Occipital lobe (tissue), 3 donors: ENCODE measurements around the gene BCAM. TPM values are rescaled to one million over a fixed set of nuclear protein-coding genes. Genes with fewer than 3 reads are reported as not detected.
"Not testable (repeated sequence)": the region's sequence is repeated elsewhere in the genome, so short reads cannot be mapped to it uniquely, and the experiment has no call there.

Experiments
- DNase-seq: peaks from one replicate; lab custom pipeline; 2025; lab: John Stamatoyannopoulos, UW
- small RNA-seq: library from RNA; depleted of rRNA; stranded (forward); fragments of <200 nt; gene quantifications from one replicate; pipeline ENCODE3, GENCODE V24; 2014
- total RNA-seq: library from RNA; depleted of rRNA; stranded (reverse); fragments of >200 nt; gene quantifications from one replicate; pipeline ENCODE4 v1.2.3, GENCODE V29; 2014

The BCAM gene
- total RNA-seq, 1 donor from 2014 or later = 2.3 TPM

GRCh38 chr19:44848812-44849447 lies 40.0 kb downstream of the BCAM start:
- no peak for DNase-seq

- DNase-seq = no peak
Observed at GRCh38 chr19:44850641-44851109, 41.8 kb downstream of the BCAM start.

DNA sequence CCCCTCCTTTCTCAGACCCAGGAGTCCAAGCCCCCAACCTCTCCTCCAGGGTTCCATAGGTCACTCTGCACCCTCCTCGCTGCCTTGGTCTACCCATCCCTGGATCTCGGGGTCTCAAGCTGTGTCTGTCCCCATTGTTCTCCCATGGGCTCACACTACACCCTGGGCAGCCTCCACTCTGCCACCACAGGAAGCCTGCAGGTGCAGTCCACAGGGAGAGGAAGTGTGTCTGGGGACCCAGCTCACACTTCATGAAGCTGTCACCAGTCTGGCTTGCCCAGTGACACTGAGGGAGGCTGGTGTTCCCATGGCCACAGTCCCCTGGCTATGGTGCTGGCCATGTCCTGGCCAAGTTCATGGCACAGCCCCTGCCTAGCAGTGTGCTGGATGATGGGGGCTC lies 42.5 kb downstream of the BCAM start:
- no peak for DNase-seq

DNA sequence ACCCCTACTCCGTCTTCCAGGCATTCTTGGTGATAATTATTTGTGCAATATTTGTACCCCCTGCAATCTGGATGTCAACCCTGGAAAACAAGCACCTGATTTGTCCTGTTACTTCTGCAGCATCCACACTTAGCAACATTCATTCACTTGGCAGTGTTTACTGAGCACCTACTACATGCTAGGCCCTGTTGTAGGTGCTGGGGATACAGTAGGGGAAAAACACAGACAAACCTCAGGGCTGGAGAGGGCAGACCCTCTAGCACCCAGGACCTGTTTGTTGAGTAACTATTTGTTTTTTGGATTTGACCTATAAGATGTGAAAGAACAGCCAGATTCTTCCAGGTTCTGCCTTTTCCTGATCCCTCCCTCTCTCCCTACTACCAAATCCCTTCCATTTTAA lies 46.7 kb downstream of the BCAM start:
- DNase-seq = no peak

- no peak for DNase-seq
Observed at GRCh38 chr19:44856421-44857083, 47.6 kb downstream of the BCAM start.

DNA sequence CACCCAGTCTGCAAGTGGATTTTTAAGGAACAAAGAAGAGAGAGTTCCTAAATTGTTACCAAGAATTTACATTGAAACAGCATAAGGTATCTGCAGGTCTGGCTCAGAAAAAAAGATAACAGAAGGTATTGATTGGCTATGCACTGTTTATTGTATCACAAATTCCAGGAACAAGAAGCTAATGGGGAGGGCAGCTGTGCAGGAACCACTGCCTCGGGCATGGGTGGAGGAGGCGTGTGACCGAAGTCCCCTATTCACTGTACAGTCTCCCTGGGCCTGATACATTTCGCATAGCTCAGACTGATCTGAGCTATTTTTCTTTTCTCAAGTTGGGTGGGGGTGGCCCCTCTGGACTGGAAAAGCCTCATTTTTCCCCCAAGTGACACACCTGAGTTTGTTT lies 48.9 kb downstream of the BCAM start:
- no peak for DNase-seq

DNA sequence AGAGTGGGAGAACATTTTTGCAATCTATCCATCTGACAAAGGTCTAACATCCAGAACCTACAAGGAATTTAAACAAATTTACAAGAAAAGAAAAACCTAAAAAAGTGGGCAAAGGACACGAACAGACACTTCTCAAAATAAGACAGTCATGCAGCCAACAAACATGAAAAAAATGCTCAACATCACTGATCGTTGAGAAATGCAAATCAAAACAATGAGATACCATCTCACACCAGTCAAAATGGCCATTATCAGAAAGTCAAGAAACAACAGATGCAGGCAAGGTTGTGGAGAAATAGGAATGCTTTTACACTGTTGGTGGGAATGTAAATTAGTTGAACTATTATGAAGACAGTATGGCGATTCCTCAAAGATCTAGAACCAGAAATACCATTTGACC lies 52.7 kb downstream of the BCAM start:
- DNase-seq = not testable (repeated sequence)

DNA sequence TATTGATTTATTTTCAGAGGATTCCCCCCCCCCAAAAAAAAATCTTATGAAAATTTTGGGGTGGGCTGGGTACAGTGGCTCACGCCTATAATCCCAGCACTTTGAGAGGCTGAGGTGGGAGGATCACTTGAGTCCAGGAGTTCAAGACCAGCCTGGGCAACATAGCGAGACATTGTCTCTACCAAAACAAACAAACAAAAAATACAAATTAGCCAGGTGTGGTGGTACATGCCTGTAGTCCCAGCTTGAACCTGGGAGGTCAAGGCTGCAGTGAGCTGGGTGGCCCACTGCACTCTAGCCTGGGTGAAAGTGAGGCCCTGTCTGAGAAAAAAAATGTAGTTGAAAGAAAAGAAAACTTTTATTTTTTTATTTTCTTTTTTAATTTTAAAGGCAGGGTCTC lies 55.1 kb downstream of the BCAM start:
- no peak for DNase-seq

GRCh38 chr19:44865196-44865767 lies 56.4 kb downstream of the BCAM start:
- DNase-seq = no peak

DNA sequence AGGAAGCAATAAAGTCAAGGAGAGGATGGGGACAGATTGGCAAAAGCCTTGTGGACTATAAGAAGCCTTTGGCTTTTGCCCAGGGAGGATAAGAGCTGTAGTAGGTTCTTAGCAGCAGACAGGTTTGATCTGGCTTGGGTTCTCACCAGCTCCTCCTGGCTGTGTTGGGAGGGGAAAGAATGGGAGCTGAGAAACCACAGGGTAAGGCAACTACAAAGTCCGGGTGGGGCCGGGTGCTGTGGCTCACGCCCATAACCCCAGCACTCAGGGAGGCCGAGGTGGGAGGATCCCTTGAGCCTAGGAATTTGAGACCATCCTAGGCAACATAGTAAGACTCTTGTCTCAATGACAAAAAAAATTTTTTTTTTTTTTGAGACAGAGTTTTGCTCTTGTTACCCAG lies 57.8 kb downstream of the BCAM start:
- DNase-seq = no peak

GRCh38 chr19:44867578-44867977 lies 58.7 kb downstream of the BCAM start:
- no peak for DNase-seq

GRCh38 chr19:44869733-44870470 lies 61.0 kb downstream of the BCAM start:
- no peak for DNase-seq

Small RNA genes lying within 50 kb of the gene (small RNA-seq; reads per million reads assigned to genes)
- not detected for gene RF00156

Other genes starting within 250 kb of the BCAM start
- not detected for gene IGSF23, start 195.5 kb upstream of the BCAM start, total RNA-seq
- 26.5 TPM for gene PVR, start 165.2 kb upstream of the BCAM start, total RNA-seq
- gene CEACAM19, start 137.6 kb upstream of the BCAM start, total RNA-seq = 2.0 TPM
- not detected for gene CEACAM16, start 110.0 kb upstream of the BCAM start, total RNA-seq
- gene BCL3, start 60.4 kb upstream of the BCAM start, total RNA-seq = not detected
- not detected for gene CBLC, start 31.2 kb upstream of the BCAM start, total RNA-seq
- 29.2 TPM for gene NECTIN2, start 37.2 kb downstream of the BCAM start, total RNA-seq
- 23.1 TPM for gene TOMM40, start 82.2 kb downstream of the BCAM start, total RNA-seq
- gene APOE, start 96.7 kb downstream of the BCAM start, total RNA-seq = 68.9 TPM
- 5.3 TPM for gene APOC1, start 105.5 kb downstream of the BCAM start, total RNA-seq
- gene APOC4, start 133.1 kb downstream of the BCAM start, total RNA-seq = not detected
- 1.4 TPM for gene APOC2, start 136.9 kb downstream of the BCAM start, total RNA-seq
- gene CLPTM1, start 146.3 kb downstream of the BCAM start, total RNA-seq = 27.5 TPM
- 0.62 TPM for gene RELB, start 192.4 kb downstream of the BCAM start, total RNA-seq
- gene CLASRP, start 229.9 kb downstream of the BCAM start, total RNA-seq = 3.9 TPM